GM21717 (cell line): Measurements from ENCODE around the gene SBK3.
"Not testable (repeated sequence)": the region's sequence is repeated elsewhere in the genome, so short reads cannot be mapped to it uniquely, and the experiment has no call there.

Experiments
- ATAC-seq: cut with Tn5 transposase; IDR thresholded peaks from one replicate; pipeline ENCODE4 v1.9.1; 2021; ENCODE audit warnings: mild to moderate bottlenecking, moderate library complexity; ENCODE audit not compliant: unreplicated experiment

SBK3 gene

GRCh38 chr19:55541091-55541490, 4.3 kb downstream of the SBK3 start:
- ATAC-seq = no peak

DNA sequence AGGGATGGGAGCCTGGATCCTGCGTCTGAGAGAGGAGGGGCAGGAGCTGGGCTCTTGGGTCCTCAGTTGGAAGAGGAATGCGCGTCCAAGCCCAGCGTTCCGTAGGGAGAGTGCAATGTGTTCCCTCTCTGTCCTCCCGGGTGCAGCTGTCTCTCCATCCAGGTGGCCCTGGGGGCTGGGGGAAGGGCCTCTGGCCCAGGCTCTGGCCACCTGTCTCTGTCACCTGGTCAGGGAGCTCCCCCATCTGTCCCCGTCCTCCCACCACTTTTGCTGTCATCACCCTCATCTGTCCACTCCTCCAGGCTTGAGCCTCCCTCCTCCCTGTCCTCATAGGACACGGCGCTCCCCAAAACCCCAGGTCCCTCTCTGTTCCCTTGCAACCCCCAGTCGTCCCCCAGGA, 4.7 kb downstream of the SBK3 start:
- no peak for ATAC-seq

- no peak for ATAC-seq
Measured at GRCh38 chr19:55539090-55539984, 6.0 kb downstream of the SBK3 start.

GRCh38 chr19:55538132-55538531, 7.2 kb downstream of the SBK3 start:
- no peak for ATAC-seq

GRCh38 chr19:55537741-55538111, 7.6 kb downstream of the SBK3 start:
- ATAC-seq = no peak

DNA sequence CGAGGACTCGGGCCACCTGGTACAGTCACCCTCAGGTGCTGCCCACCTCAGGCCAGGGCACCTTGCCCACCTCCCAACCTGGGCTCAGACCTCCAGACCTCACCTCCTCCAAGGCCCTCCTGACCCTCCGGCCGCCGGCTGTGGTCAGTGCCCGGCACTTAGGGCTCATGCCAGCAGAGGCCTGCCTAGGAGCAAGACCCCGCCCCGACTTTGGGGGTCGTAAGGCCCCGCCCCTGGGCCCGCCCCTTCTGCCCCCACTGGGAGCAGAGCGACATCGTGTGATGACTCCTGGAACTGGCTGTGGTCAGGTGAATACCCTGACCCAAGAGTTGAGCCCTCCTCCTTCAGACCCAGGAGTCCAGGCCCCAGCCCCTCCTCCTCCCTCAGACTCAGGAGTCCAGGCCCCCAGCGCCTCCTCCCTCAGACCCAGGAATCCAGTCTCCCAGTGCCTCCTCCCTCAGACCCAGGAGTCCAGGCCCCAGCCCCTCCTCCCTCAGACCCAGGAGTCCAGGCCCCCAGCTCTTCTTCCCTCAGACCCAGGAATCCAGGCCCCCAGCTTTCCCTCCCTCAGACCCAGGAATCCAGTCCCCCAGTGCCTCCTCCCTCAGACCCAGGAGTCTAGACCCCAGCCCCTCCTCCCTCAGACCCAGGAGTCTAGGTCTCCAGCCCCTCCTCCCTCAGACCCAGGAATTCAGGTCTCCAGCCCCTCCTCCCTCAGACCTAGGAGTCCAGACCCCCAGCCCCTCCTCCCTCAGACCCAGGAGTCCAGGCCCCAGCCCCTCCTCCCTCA, 8.2 kb downstream of the SBK3 start, which contains the start of gene SBK2:
SBK2 (minus strand) TSS at position 183 of the 790 bp plus-strand sequence. CDS start 839 bp downstream, outside the sequence.
- no peak for ATAC-seq

- no peak for ATAC-seq
Measured at GRCh38 chr19:55536366-55536765, 9.0 kb downstream of the SBK3 start.

GRCh38 chr19:55535965-55536350, 9.4 kb downstream of the SBK3 start:
- no peak for ATAC-seq

GRCh38 chr19:55535173-55535964, 10.0 kb downstream of the SBK3 start:
- ATAC-seq = no peak

- not testable (repeated sequence) for ATAC-seq
Measured at GRCh38 chr19:55534280-55534679, 11.1 kb downstream of the SBK3 start.

- ATAC-seq = no peak
Measured at GRCh38 chr19:55530996-55531395, 14.3 kb downstream of the SBK3 start.

GRCh38 chr19:55529636-55530234, 15.6 kb downstream of the SBK3 start:
- no peak for ATAC-seq

DNA sequence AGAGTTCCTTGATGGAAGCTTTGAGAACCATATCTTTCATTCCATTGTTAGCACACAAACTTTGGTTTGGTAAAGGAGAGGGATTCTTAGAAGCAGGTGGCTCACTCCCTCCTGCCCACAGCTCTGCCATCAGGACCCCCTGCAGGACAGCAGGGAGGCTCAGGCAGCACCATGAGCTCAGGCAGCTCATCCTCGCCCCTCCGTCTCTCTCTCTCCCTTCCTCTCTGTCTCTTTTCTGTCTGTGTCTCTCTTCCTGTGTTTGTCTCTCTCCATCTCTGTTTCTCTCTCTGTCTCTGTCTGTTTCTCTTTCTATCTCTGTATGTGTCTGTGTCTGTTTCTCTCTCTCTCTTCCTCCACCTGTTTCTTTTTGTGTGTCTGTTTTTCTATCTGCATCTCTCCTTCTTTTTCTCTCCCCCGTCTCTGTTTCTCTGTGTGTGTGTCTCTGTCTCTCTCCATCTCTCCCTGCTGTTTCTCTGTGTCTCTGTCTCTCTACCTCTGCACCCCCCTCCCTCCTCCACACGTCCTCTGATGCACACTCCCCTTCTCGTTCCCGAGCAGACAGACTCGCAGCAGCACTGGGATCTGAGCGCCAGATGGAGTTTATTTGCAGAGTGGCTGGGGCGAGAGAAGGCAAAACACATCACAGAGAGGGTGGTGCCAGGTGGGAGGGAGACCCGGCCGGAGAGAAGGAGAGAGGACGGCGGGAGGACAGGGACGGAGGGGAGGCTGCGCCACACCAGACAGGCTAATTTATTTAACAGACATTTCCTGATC, 17.1 kb downstream of the SBK3 start:
- no peak for ATAC-seq

DNA sequence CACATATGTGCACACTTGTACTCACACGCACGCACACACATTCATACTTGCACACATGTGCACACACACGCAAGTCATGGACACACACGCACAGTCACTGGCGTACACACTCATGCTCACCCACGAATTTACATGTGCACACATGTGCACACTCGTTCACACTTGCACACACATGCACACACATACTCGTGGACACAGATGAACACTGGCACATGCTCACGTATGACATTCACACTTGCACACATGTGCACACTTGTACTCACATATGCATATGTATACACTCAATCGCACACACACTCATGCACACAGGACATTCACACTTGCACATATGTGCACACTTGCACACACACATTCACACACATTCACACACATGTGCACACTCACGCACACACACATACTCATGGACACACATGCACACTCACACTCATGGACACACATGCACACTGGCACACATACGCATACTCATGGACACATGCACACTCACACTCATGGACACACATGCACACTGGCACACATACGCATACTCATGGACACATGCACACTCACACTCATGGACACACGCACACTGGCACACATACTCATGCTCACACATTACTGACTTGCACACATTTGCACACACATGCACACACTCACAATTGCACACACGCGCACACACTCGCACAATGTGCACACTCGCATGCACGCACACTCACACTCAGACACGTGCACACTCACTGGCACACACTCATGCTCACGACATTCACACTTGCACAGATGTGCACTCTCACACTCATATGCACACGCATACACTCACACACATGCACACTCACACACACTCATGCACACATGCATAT, 17.9 kb downstream of the SBK3 start:
- ATAC-seq = no peak

DNA sequence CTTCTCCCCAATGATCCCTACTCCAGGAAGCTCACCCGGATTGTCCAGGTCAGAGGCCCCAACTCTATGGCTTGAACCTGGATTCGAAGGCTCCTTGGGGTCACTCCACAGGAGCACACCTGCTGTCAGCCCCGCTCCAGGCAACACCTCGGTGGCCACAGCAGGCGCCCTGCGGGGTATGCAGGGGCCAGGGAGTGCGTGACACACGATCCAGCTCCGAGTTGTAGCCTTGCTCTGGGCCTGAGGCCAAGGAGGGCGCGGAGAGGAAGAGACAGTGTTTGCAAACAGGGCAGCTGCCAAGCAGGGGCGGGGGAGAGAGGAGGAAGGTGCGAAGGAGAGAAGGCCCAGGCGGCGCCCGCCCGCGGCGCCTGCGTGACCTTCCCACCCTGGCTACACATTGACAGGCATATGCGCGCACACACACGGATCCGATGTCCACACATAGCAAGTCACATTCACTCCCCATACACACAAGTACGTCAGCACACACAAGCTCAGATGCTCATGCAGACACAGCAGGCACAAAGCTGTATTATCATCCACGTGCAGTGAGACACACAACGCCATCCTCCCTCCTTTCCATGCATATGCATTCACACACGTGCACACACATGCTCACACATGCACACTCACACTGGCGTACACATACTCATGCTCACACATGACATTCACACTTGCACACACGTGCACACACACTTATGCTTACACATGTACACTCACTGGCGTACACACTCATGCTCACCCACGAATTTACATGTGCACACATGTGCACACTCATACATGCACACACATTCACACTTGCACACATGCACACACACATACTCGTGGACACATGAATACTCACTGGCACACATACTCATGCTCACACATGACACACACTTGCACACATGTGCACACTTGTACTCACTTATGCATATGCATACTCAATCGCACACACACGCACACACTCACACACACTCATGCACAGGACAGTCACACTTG, 18.8 kb downstream of the SBK3 start:
- ATAC-seq = no peak

DNA sequence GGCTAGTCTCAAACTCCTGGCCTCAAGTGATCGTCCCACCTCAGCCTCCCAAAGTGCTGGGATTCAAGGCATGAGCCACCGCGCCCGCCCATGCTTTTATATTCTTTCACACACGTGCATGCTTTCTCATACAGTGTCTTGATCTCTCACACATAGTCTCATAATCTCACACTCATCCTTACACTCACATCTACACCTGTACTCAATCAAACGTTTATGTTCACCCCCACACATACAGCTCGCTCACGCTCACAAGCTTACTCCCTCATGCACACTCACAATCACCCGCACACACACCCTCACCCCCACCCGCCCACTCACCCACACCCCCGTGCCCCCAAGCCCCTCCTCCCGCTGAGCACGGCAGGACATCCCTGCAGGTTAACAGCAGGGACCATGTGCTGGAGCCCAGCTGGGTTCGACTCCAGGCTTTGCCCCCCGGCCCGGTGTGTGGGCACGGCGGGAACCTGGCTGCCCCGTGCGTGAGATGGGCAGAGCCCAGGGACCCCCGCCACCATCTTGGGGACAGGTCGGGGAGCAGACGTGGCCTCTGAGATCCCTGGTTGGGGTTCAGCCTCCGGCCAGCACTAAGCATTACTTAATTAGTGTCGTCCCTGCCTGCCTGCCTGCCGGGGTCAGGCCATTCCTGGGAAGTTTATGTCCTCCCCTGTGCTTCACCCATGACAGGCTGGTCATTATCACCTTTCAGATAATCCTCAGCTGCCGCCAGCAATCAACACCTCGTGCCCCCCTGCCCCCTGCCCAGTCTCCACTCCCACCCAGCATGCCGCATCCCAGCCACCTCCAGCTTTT, 19.8 kb downstream of the SBK3 start:
- ATAC-seq = no peak

- no peak for ATAC-seq
Measured at GRCh38 chr19:55520691-55521292, 24.6 kb downstream of the SBK3 start.
